Trophoblast cell (in vitro differentiated cells and primary cell): Measurements from ENCODE around the gene TEKT2.

Experiments
- DNase-seq, 2 donors: peaks; one replicate each; pipeline ENCODE4 v3.0.0-alpha.2; 2016
- H2AFZ ChIP-seq: 2 replicates; pipeline ENCODE4 v1.6.1; 2013; ENCODE audit warnings: low read length, moderate library complexity, mild to moderate bottlenecking; ENCODE audit not compliant: insufficient read depth, poor library complexity
- H2AK5ac ChIP-seq: 2 replicates; pipeline ENCODE4 v1.6.1; 2013; ENCODE audit warnings: mild to moderate bottlenecking, low read length
- H2BK120ac ChIP-seq: 2 replicates; pipeline ENCODE4 v1.6.1; 2013; ENCODE audit warnings: low read length, mild to moderate bottlenecking, moderate library complexity; ENCODE audit not compliant: insufficient read depth, poor library complexity
- H2BK12ac ChIP-seq: 2 replicates; pipeline ENCODE4 v1.6.1; 2013; ENCODE audit warnings: mild to moderate bottlenecking, low read length, moderate library complexity
- H2BK5ac ChIP-seq: 2 replicates; pipeline ENCODE4 v1.6.1; 2013; ENCODE audit warnings: low read length, low read depth, moderate library complexity, mild to moderate bottlenecking; ENCODE audit not compliant: poor library complexity
- H3K14ac ChIP-seq: 2 replicates; pipeline ENCODE4 v1.6.1; 2013; ENCODE audit warnings: mild to moderate bottlenecking, low read length
- H3K18ac ChIP-seq: 2 replicates; pipeline ENCODE4 v1.6.1; 2013; ENCODE audit warnings: mild to moderate bottlenecking, low read length
- H3K23ac ChIP-seq: 2 replicates; pipeline ENCODE4 v1.6.1; 2013; ENCODE audit warnings: low read length
- H3K27ac ChIP-seq: 2 replicates; pipeline ENCODE4 v1.5.1; 2013; ENCODE audit warnings: low read depth, mild to moderate bottlenecking, inconsistent platforms, low read length, moderate library complexity
- H3K27me3 ChIP-seq: 2 replicates; pipeline ENCODE4 v1.6.1; 2013; ENCODE audit warnings: inconsistent platforms, mild to moderate bottlenecking, low read length, moderate library complexity; ENCODE audit not compliant: insufficient read depth
- H3K36me3 ChIP-seq, 2 experiments: 1 replicate in 1 of 2; 2 replicates in 1 of 2; pipeline ENCODE4 v1.6.1; 2013; ENCODE audit warnings: low read length in 2 of 2, mild to moderate bottlenecking in 2 of 2, moderate library complexity in 1 of 2; ENCODE audit not compliant: insufficient read depth in 2 of 2, control insufficient read depth in 1 of 2
- H3K4ac ChIP-seq: 2 replicates; pipeline ENCODE4 v1.6.1; 2013; ENCODE audit warnings: low read depth, mild to moderate bottlenecking, low read length, moderate library complexity
- H3K4me1 ChIP-seq, 2 experiments: 1 replicate in 1 of 2; 2 replicates in 1 of 2; pipeline ENCODE4 v1.6.1; 2013; ENCODE audit warnings: low read length in 2 of 2, mild to moderate bottlenecking in 2 of 2, moderate library complexity in 1 of 2; ENCODE audit not compliant: insufficient read depth in 2 of 2, control insufficient read depth in 1 of 2
- H3K4me2 ChIP-seq: 2 replicates; pipeline ENCODE4 v1.6.1; 2013; ENCODE audit warnings: inconsistent platforms, mild to moderate bottlenecking, low read length, moderate library complexity
- H3K4me3 ChIP-seq: 2 replicates; pipeline ENCODE4 v1.5.1; 2013; ENCODE audit warnings: mild to moderate bottlenecking, low read depth, low read length, inconsistent platforms
- H3K79me1 ChIP-seq: one replicate; pipeline ENCODE4 v1.6.1; 2013; ENCODE audit warnings: low read length
- H3K79me2 ChIP-seq: 2 replicates; pipeline ENCODE4 v1.6.1; 2013; ENCODE audit warnings: low read length, mild to moderate bottlenecking; ENCODE audit not compliant: control insufficient read depth, insufficient read depth, poor library complexity
- H3K9ac ChIP-seq: 2 replicates; pipeline ENCODE4 v1.6.1; 2013; ENCODE audit warnings: mild to moderate bottlenecking, low read length
- H3K9me3 ChIP-seq: 2 replicates; pipeline ENCODE4 v1.6.1; 2013; ENCODE audit warnings: low read depth, mild to moderate bottlenecking, control low read depth, inconsistent platforms, low read length; ENCODE audit not compliant: insufficient read depth
- H4K12ac ChIP-seq: 2 replicates; pipeline ENCODE4 v1.6.1; 2013; ENCODE audit warnings: low read depth, mild to moderate bottlenecking, low read length, moderate library complexity
- H4K8ac ChIP-seq: 2 replicates; pipeline ENCODE4 v1.6.1; 2013; ENCODE audit warnings: low read depth, mild to moderate bottlenecking, low read length, moderate library complexity
- H4K91ac ChIP-seq: one replicate; pipeline ENCODE4 v1.6.1; 2013; ENCODE audit warnings: low read depth, mild to moderate bottlenecking, low read length, moderate library complexity
- WGBS: extraction: QIAGEN DNeasy Blood & Tissue Kit; methylation state at CpG from one replicate; pipeline ENCODE4 v1.1.7; 2013; ENCODE audit warnings: missing lambda C conversion rate; ENCODE audit not compliant: insufficient read length, insufficient coverage; ENCODE audit errors: extremely low coverage; 5-methylcytosine and 5-hydroxymethylcytosine counted together

The TEKT2 gene

DNA sequence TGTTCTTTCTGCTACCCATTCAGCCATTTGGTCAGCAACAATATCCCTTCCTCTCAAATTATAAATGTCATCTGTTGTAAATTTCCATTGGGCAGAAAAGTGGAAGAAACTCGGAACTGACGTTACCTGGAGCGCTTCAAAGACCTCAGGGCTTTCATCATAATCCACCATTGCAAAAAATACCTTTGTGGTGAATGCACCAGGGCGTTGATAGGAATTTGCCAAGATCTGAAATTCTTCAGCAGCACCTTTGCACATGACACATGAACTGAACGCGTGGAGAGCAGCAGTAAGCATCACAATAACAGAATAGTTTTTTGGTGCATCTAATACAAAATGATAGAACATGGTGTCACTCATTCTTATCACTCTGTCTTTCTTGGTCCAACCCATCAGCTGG is 3.1 kb upstream of the TEKT2 start:
- peak; percentile 90 to 97 for DNase-seq
- Histone ChIP-seq H2BK120ac (no peak overlapping the region), H3K9ac (no peak overlapping the region), H3K79me2 (no peaks in the 10 kb centered on the region), H3K27me3 (no peaks in the 10 kb centered on the region), H3K23ac (no peak overlapping the region), H3K27ac (no peak overlapping the region), H3K18ac (no peak overlapping the region), H3K4me2 (no peak overlapping the region), H3K9me3 (no peaks in the 10 kb centered on the region), H3K4me1 (peaks cover 0 to 4% of the 10 kb centered on the region in 2 experiments), H4K91ac (no peak overlapping the region), H3K79me1 (peaks cover 2% of the 10 kb centered on the region), H3K4me3 (no peak overlapping the region), H3K14ac (no peak overlapping the region), H2AK5ac (no peak overlapping the region), H2BK5ac (no peak overlapping the region), H4K12ac (no peak overlapping the region), H2BK12ac (no peak overlapping the region), H2AFZ (no peak overlapping the region), H4K8ac (no peak overlapping the region), H3K4ac (no peak overlapping the region), H3K36me3 (no peaks in the 10 kb centered on the region)
- no CpG with 5 or more reads among the region's 6 CpGs for WGBS

DNA sequence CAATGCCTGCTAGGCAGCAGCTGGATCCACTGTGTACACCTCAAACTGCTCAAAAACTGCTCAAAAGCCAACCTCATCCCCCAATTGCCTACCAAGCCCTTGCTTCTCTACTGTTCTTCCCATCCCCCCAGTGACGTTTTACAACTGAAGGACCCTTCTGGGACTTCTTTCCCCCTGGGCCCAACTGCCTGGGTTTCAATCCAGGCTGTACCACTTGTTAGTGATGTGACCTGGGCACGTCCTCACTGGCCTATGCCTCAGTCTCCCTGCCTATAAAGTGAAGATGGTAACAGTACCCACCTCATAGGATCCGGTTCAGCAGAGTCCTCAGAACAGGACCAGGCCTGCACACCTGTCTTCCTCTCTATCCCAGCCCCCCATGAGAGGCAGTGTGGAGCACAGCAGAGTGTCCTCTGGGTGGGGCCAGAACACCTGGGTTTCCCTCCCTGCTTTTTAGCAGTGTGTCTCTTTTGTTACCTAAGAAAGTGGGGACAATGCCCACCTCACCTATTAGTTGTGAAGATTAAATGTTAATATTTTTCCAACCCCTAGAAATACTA is 1.9 kb upstream of the TEKT2 start:
- H2BK120ac ChIP-seq: no peak overlapping the region
- no peak overlapping the region for H4K12ac ChIP-seq
- H2AK5ac ChIP-seq: no peak overlapping the region
- no peak overlapping the region for H3K9ac ChIP-seq
- H3K79me1 ChIP-seq: peaks cover 2% of the 10 kb centered on the region
- no peak overlapping the region for H4K91ac ChIP-seq
- no peak overlapping the region for H2AFZ ChIP-seq
- H3K36me3 ChIP-seq: no peaks in the 10 kb centered on the region
- no peaks in the 10 kb centered on the region for H3K79me2 ChIP-seq
- no peak overlapping the region for H2BK5ac ChIP-seq
- no peak overlapping the region for H4K8ac ChIP-seq
- no peaks in the 10 kb centered on the region for H3K27me3 ChIP-seq
- H2BK12ac ChIP-seq: no peak overlapping the region
- no peak for DNase-seq
- no peak overlapping the region for H3K14ac ChIP-seq
- H3K4ac ChIP-seq: no peak overlapping the region
- no CpG with 5 or more reads among the region's 3 CpGs for WGBS
- no peak overlapping the region for H3K4me2 ChIP-seq
- no peak overlapping the region for H3K18ac ChIP-seq
- no peak overlapping the region for H3K27ac ChIP-seq
- H3K23ac ChIP-seq: no peak overlapping the region
- H3K4me3 ChIP-seq: no peak overlapping the region
- no peaks in the 10 kb centered on the region for H3K9me3 ChIP-seq
- peaks cover 0 to 4% of the 10 kb centered on the region in 2 experiments for H3K4me1 ChIP-seq

DNA sequence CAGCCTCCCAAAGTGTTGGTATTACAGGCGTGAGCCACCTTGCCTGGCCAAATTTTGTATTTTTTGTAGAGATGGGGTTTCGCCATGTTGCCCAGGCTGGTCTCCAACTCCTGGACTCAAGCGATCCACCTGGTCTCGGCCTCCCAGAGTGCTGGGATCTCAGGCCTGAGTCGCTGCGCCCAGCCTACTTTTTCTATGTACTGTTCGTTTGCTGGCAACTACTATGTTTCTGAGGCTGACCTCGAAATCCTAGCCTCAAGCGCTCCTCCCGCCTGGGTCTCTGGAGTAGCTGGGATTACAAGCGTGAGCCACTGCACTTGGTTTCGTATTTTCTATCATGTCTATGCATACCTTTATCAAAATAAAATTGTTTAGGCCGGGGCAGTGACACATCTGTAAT is 675 bp upstream of the TEKT2 start:
- Histone ChIP-seq H3K27ac (no peak overlapping the region), H2BK5ac (no peak overlapping the region), H2BK120ac (no peak overlapping the region), H2AK5ac (no peak overlapping the region), H3K9me3 (no peaks in the 10 kb centered on the region), H3K27me3 (no peaks in the 10 kb centered on the region), H3K79me1 (peaks cover 2% of the 10 kb centered on the region), H3K14ac (no peak overlapping the region), H3K4me3 (no peak overlapping the region), H3K79me2 (no peaks in the 10 kb centered on the region), H3K4me2 (no peak overlapping the region), H4K12ac (no peak overlapping the region), H3K4ac (no peak overlapping the region), H2AFZ (no peak overlapping the region), H3K4me1 (peaks cover 0 to 5% of the 10 kb centered on the region in 2 experiments), H3K9ac (no peak overlapping the region), H2BK12ac (no peak overlapping the region), H4K91ac (no peak overlapping the region), H3K36me3 (no peaks in the 10 kb centered on the region), H4K8ac (no peak overlapping the region), H3K23ac (no peak overlapping the region), H3K18ac (no peak overlapping the region)
- no CpG with 5 or more reads among the region's 13 CpGs for WGBS
- no peak for DNase-seq

DNA sequence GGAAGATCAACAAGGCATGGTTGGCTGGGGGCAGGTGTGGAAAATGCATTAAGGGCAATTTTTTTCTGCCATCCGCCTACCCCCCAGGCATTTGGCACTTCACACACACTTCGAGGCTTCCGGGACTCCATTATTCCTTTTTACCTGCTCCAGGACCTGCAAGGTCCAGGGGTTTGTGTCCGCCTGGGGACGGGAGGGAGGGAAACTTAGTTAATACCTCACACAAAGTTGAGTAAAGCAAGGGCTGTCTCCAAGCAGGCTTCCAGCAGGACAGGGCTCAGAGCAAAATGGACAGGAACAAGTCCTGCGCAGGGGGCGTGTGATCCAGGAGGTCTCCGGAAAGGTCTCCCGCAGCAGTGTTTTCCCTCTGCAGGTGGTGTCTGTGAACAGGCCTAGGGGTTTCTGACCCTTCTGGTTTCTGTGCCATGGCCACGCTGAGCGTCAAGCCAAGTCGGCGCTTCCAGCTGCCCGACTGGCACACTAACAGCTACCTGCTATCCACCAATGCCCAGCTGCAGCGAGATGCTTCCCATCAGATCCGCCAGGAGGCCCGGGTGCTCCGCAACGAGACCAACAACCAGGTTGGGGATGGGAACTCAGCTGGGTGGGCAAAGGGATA is 712 bp downstream of the TEKT2 start:
- no peak overlapping the region for H3K9ac ChIP-seq
- H2BK120ac ChIP-seq: no peak overlapping the region
- peaks cover 3 to 11% of the 10 kb centered on the region in 2 experiments for H3K4me1 ChIP-seq
- H4K12ac ChIP-seq: no peak overlapping the region
- peaks cover 7% of the 10 kb centered on the region for H3K79me2 ChIP-seq
- H3K23ac ChIP-seq: no peak overlapping the region
- H4K91ac ChIP-seq: no peak overlapping the region
- DNase-seq: no peak
- no peak overlapping the region for H3K4ac ChIP-seq
- no peaks in the 10 kb centered on the region for H3K36me3 ChIP-seq
- H3K9me3 ChIP-seq: no peaks in the 10 kb centered on the region
- H2AK5ac ChIP-seq: no peak overlapping the region
- H3K4me3 ChIP-seq: peak overlapping the region; percentile 70
- WGBS: no CpG with 5 or more reads among the region's 19 CpGs
- no peak overlapping the region for H3K18ac ChIP-seq
- H3K14ac ChIP-seq: no peak overlapping the region
- H4K8ac ChIP-seq: no peak overlapping the region
- H3K27me3 ChIP-seq: no peaks in the 10 kb centered on the region
- no peak overlapping the region for H2BK5ac ChIP-seq
- H3K27ac ChIP-seq: no peak overlapping the region
- H3K79me1 ChIP-seq: peaks cover 7% of the 10 kb centered on the region
- H2BK12ac ChIP-seq: no peak overlapping the region
- H3K4me2 ChIP-seq: peak overlapping the region; percentile 87
- peak overlapping the region; percentile 4 for H2AFZ ChIP-seq
